Vagina (tissue), 2 donors: ENCODE results near the gene KRT16.

ENCODE experiments used
- CTCF ChIP-seq, 3 experiments: fragments of 450-650 bp in 2 of 3; fragments of 200-600 bp in 1 of 3; sonication (generic) in 1 of 3; IDR thresholded peaks; one replicate each; pipeline ENCODE4 v1.5.1; 2017 to 2019; ENCODE audit warnings: antibody characterized with exemption in 3 of 3, mild to moderate bottlenecking in 2 of 3, moderate library complexity in 2 of 3
- POLR2AphosphoS5 ChIP-seq, 2 donors: sonication (generic); formaldehyde crosslinking; IDR thresholded peaks; one replicate each; pipeline ENCODE4 v1.9.0; 2017; ENCODE audit warnings: antibody characterized with exemption in 2 of 2, mild to moderate bottlenecking in 2 of 2, low read depth in 1 of 2; ENCODE audit not compliant: insufficient read depth in 1 of 2

DNA sequence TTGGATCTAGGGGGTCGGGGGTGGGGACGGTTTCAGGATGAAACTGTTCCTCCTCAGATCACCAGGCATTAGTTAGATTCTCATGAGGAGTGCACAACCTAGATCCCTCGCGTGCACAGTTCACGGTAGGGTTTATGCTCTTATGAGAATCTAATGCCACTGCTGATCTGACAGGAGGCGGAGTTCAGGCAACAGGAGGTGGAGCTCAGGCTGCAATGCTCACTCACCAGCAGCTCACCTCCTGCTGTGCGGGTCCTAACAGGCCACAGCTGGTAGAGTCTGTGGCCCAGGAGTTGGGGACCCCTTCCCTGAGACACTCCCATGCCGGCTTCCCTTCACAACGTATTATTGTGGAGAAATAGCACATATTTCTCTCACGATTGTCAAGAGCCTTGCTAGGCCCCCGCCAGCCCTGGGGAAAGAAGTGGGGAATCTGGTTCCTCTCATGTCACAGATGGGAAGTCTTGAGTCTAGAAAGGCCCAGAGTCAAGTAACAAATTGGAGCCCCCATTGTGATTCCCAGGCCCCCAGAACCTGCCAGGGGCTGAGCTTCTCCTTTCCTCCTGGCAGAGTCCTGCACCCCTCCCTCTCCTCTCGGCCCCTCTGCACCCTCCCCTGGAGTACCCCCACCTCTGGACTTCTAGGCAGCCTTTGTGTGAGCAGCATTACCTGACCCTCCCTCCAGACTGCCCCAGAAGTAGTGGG, 19.8 kb downstream of the KRT16 start:
- TF ChIP-seq POLR2AphosphoS5 (IDR thresholded peaks at IDR 0.05; ENCODE audit: insufficient read depth in 1 of 2, low read depth in 1 of 2) (no peak), CTCF (IDR thresholded peaks at IDR 0.05) (no peak)
